Subcutaneous adipose tissue (tissue), 4 donors: ENCODE data around the gene SPATS2L. TPM values are rescaled to one million over a fixed set of nuclear protein-coding genes. Genes with fewer than 3 reads are reported as not detected.

Experiments used
- total RNA-seq, 4 donors: library from RNA; depleted of rRNA; stranded (reverse); fragments of >200 nt; gene quantifications; one replicate each; pipeline ENCODE4 v1.1.0, GENCODE V29; 2016
- TF ChIP-seq, protein P1 (sequence below): fragments of 450-650 bp; IDR thresholded peaks from one replicate; pipeline ENCODE4 v1.5.1; 2016; ENCODE audit warnings: low read depth, mild to moderate bottlenecking, control low read depth, antibody characterized with exemption, moderate library complexity

SPATS2L gene
- total RNA-seq, 4 donors from 2014 or later: 71.4 to 88.9 (median 79.6) TPM

DNA sequence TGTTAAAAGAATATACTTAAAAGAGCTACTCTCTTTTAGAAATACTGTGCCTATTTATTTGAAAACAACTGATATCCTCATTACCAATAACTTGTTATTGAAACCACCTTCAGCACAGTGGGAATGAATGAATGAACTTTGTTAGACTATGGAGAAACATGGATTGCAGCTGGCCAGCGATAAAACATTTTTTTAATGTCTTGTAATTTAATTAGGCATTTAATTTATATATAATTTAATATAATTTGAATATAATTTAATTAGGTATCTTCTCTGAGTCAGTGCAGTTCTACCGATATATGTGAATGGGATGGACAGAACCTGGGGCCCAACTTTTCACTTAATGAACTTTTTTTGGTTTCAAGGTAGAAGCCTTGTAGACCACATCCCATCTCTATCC is 109.0 kb downstream of the SPATS2L start:
- TF ChIP-seq, protein P1, sequence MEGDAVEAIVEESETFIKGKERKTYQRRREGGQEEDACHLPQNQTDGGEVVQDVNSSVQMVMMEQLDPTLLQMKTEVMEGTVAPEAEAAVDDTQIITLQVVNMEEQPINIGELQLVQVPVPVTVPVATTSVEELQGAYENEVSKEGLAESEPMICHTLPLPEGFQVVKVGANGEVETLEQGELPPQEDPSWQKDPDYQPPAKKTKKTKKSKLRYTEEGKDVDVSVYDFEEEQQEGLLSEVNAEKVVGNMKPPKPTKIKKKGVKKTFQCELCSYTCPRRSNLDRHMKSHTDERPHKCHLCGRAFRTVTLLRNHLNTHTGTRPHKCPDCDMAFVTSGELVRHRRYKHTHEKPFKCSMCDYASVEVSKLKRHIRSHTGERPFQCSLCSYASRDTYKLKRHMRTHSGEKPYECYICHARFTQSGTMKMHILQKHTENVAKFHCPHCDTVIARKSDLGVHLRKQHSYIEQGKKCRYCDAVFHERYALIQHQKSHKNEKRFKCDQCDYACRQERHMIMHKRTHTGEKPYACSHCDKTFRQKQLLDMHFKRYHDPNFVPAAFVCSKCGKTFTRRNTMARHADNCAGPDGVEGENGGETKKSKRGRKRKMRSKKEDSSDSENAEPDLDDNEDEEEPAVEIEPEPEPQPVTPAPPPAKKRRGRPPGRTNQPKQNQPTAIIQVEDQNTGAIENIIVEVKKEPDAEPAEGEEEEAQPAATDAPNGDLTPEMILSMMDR: no peak

DNA sequence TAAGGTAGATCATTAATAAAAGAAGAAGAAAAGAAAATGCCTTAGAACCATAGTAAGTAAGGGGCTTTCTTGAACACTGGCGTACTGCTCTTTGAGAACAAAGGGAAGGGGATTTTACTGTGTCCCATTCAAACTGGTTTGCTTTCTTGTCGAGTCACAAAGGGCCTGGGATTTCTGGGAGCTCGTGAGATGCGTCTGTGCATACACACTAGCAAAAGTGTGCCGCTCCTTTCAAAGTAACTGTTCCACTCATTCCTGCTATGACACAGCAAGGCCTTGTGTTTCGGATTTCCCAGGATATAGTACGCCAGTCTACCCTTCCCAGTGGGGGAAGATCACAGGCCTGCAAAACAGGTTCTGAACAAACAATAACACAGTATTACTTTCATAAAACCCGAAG is 110.4 kb downstream of the SPATS2L start:
- TF ChIP-seq, protein P1: no peak

DNA sequence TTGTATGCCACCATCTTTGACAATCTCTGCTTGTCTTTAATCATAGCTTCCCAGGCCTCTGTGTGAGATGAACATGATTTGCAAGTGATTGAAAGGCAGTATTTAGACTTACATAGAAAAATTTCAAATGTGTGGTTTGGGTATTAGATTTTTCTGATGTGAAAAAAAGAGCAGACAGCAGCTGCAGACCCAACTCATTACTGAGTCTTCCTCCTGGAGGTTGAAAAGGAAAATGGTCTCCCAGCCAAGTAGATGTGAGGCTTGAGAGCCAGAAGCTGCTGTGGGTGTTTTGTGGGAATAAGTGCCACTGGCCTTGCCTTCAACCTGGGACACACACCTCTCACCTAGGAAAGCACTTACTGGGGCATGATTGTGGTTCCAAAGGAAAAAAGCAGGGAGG is 110.9 kb downstream of the SPATS2L start:
- TF ChIP-seq, protein P1: no peak

DNA sequence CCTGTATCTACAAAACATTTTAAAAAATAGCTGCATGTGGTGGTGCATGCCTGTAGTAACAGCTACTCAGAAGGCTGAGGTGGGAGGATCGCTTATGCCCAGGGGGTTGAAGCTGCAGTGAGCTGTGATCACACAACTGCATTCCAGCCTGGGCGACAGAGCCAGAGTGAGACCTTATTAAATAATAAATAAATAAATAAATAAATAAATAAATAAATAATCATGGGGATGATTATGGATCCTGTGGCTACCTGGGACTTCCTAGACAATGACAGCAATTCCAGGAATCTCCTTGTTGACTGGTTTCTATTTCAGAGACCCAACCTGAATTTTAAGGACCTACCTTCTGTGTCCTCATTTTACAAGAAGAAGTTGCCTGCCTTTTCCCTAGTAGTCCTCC is 111.9 kb downstream of the SPATS2L start:
- TF ChIP-seq, protein P1: no peak

DNA sequence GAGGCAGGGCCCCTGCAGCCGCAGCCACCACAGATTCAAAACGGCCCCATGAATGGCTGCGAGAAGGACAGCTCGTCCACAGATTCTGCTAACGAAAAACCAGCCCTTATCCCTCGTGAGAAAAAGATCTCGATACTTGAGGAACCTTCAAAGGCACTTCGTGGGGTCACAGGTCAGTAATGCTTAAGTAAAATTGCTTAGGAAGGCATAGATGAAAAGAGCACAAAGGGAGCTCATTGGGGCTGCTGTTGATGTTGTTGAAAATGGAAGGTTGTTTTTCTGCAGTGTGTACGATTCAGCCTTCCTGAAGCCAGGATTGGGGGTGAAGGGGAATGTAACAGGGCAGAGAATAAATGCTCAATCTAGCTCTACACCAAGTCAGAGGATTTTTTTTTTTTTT is 112.8 kb downstream of the SPATS2L start:
- TF ChIP-seq, protein P1: no peak

DNA sequence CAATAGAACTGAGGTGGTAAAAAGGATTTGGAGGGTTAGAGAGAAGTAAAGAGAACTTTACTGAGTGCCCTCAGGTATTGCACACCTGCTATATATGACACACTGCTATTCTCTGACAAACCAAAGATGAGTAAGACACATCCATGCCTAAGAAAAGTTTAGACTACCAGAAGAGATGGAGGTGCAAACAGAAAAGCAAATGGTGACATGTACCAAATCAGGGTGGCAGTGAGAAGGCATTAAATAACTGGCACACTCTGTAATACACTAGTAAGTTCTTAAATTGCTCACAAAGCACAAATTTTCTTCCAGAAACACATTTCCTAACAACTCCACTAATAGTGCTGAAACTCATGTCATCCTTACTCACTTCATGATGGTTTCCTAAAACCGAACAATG is 114.8 kb downstream of the SPATS2L start:
- TF ChIP-seq, protein P1: no peak

DNA sequence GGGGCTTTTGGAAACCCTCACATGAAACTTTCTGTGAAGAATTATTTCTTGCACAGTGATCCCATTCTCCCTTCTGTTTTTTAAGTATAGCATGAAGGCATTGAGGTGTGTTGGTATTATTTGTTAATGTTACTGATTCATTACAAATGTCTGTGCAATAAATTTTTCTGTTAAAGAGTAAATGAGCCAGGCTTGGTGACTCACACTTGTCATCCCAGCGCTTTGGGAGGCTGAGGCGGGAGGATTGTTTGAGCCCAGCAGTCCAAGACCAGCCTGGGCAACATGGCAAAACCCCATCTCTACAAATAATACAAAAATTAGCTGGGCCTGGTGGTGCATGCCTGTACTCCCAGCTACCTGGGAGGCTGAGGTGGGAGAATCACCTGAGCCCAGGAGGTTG is 115.6 kb downstream of the SPATS2L start:
- TF ChIP-seq, protein P1: no peak
